ENCODE measurements around the gene WNT4. TPM values are rescaled to one million over a fixed set of nuclear protein-coding genes. Genes with fewer than 3 reads are reported as not detected.

The WNT4 gene
- total RNA-seq, 5 donors from 2014 or later (not counting 1 experiment from before 2014, with no cell fraction given): not detected

DNA sequence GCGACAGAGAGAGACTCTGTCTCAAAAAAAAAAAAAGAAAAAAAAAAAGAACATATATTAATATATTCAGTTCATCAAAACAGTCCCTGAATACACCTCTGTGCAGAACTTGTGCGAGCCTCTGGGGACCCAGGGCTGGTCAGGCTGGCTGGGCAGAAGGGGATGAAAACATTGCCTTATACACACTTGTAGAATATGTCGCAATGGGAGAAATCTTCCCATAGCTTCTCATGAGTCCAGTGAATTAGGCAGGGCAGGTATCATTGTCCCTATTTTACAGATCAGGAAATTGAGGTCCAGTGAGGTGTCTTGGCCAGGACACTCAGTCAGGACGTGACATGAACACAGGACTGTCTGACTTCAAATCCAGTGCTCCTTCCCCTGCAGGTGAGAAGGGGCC lies 12.6 kb upstream of the WNT4 start:
- no peaks in the 10 kb centered on the region for H3K36me3 Mint-ChIP-seq
- no peaks in the 10 kb centered on the region for H3K4me1 ChIP-seq (ENCODE audit: control insufficient read depth in 1 of 2, extremely low read depth in 1 of 2, insufficient read depth in 2 of 2, low read length in 2 of 2)
- DNase-seq (no peak), ATAC-seq (replicated peaks in 1 of 4) (no peak)
- no peaks in the 10 kb centered on the region for H3K9me3 Mint-ChIP-seq
- no peak overlapping the region for H3K27ac ChIP-seq (ENCODE audit: low read length)
- H3K4me3 Mint-ChIP-seq: no peak overlapping the region
- no peaks in the 10 kb centered on the region for H3K9me3 ChIP-seq
- POLR2A ChIA-PET: no interaction called here
- no peaks in the 10 kb centered on the region for H3K4me1 Mint-ChIP-seq
- WGBS (ENCODE audit: insufficient coverage): 64% methylated on average over 2 of the region's 4 CpGs
- H3K27me3 ChIP-seq (replicated peaks in 1 of 2; ENCODE audit: control insufficient read depth in 2 of 2, extremely low read depth in 1 of 2, insufficient read depth in 2 of 2, low read length in 1 of 2): peaks cover 2 to 58% of the 10 kb centered on the region in 2 experiments
- CTCF ChIA-PET: no interaction called here
- H3K36me3 ChIP-seq (ENCODE audit: control insufficient read depth in 2 of 2, extremely low read depth in 1 of 2, insufficient read depth in 1 of 2, low read length in 1 of 2): no peaks in the 10 kb centered on the region
- H3K4me3 ChIP-seq (ENCODE audit: control insufficient read depth in 1 of 2, extremely low read depth in 1 of 2, low read length in 1 of 2): no peak overlapping the region
- H3K27me3 Mint-ChIP-seq: peaks cover 17 to 28% of the 10 kb centered on the region in 2 donors
- H3K27ac Mint-ChIP-seq: no peak overlapping the region

DNA sequence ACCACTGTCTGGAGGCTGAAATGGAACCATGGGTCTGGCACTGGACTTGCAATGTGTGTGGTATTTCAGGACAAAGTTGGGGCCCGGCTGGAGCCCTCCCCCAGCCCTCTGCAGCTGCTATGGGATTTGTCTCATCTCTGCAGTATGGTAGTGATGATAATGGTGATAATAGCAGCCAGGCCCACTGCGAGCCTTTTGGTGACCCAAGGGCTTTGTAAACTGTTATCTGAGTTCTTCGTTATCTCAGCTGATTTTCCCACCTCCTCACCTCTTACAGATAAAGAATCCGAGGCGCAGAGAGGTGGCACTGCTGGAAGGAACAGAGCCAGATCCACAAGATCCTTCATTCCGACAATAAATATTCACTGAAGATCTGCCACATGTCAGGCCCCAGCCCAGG lies 11.7 kb upstream of the WNT4 start:
- Histone ChIP-seq H3K27ac (ENCODE audit: low read length) (no peak overlapping the region), H3K36me3 (ENCODE audit: control insufficient read depth in 2 of 2, extremely low read depth in 1 of 2, insufficient read depth in 1 of 2, low read length in 1 of 2) (no peaks in the 10 kb centered on the region), H3K27me3 (replicated peaks in 1 of 2; ENCODE audit: control insufficient read depth in 2 of 2, extremely low read depth in 1 of 2, insufficient read depth in 2 of 2, low read length in 1 of 2) (peaks cover 2 to 56% of the 10 kb centered on the region in 2 experiments), H3K9me3 (no peaks in the 10 kb centered on the region), H3K4me1 (ENCODE audit: control insufficient read depth in 1 of 2, extremely low read depth in 1 of 2, insufficient read depth in 2 of 2, low read length in 2 of 2) (no peaks in the 10 kb centered on the region), H3K4me3 (ENCODE audit: control insufficient read depth in 1 of 2, extremely low read depth in 1 of 2, low read length in 1 of 2) (no peak overlapping the region)
- Mint-ChIP-seq H3K27me3 (peaks cover 22 to 28% of the 10 kb centered on the region in 2 donors), H3K4me1 (no peaks in the 10 kb centered on the region), H3K9me3 (no peaks in the 10 kb centered on the region), H3K4me3 (no peak overlapping the region), H3K27ac (no peak overlapping the region), H3K36me3 (no peaks in the 10 kb centered on the region)
- ATAC-seq (replicated peaks in 1 of 4) (no peak), DNase-seq (no peak)
- 81% methylated on average over 4 of the region's 6 CpGs for WGBS (ENCODE audit: insufficient coverage)
- CTCF ChIA-PET: no interaction called here
- POLR2A ChIA-PET: no interaction called here

DNA sequence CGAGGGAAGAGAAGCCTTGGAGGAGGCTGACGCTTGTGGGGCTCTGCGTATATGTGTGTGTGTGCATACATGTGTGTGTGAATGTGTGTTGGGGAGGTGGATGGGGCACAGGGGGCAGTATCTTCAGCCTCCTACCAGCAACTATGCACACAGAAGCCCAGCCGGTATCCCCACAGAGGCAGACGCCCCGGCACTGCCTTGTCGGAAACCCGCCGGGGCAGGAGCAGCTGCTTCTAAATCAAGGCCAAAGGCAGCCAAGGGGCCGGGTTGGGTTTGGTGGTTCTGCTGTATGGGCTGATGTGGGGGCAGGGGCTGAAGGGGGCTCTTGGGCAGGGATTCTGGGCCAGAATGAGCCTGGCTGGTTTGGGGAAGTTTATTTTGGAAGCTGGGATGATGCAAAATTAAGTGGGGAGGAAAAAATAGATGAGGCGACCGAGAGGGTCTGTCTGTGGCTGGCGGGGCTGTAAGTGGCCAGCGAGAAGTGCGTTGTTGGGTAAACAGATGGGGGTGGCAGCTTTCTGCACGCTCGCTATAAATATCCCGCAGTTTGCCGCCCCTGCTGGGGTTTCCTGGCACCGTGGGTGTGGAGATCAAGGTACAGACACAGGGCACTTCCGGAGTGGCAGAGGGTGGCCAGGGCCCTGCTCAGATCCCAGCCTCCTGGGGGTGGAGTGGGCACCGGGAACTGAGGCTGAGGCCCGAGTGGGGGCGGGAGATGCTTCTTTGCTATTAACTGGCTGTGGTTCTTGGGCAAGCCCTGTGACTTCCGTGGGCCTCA lies 11.0 kb upstream of the WNT4 start:
- H3K4me1 ChIP-seq (ENCODE audit: control insufficient read depth in 1 of 2, extremely low read depth in 1 of 2, insufficient read depth in 2 of 2, low read length in 2 of 2): no peaks in the 10 kb centered on the region
- Mint-ChIP-seq H3K4me3 (no peak overlapping the region), H3K9me3 (no peaks in the 10 kb centered on the region), H3K36me3 (no peaks in the 10 kb centered on the region), H3K4me1 (no peaks in the 10 kb centered on the region), H3K27me3 (peaks cover 28 to 35% of the 10 kb centered on the region in 2 donors), H3K27ac (no peak overlapping the region)
- H3K36me3 ChIP-seq (ENCODE audit: control insufficient read depth in 2 of 2, extremely low read depth in 1 of 2, insufficient read depth in 1 of 2, low read length in 1 of 2): no peaks in the 10 kb centered on the region
- DNase-seq (no peak), ATAC-seq (replicated peaks in 1 of 4) (no peak)
- H3K4me3 ChIP-seq (ENCODE audit: control insufficient read depth in 1 of 2, extremely low read depth in 1 of 2, low read length in 1 of 2): no peak overlapping the region
- 49% methylated on average over 18 of the region's 25 CpGs for WGBS (ENCODE audit: insufficient coverage)
- no peaks in the 10 kb centered on the region for H3K9me3 ChIP-seq
- ChIA-PET CTCF (no interaction called here), POLR2A (no interaction called here)
- no peak overlapping the region for H3K27ac ChIP-seq (ENCODE audit: low read length)
- H3K27me3 ChIP-seq (replicated peaks in 1 of 2; ENCODE audit: control insufficient read depth in 2 of 2, extremely low read depth in 1 of 2, insufficient read depth in 2 of 2, low read length in 1 of 2): peaks cover 2 to 54% of the 10 kb centered on the region in 2 experiments

DNA sequence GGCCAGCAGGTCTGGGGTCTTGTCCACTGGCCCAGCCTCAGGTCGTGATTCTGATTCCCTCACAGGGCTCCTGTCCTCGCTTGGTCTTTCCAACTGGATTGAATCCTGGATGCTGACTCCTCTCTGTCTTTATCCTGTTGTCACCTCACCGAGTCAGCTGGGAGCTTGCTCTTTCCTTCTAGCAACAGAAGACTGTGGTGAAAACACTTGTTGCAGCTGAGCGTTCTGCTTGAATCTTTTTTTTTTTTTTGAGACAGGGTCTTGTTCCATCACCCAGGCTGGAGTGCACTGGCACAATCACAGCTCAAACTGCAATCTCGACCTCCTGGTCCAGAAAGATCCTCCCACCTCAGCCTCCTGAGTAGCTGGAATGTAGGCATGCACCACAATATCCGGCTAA lies 8.0 kb upstream of the WNT4 start:
- no peak for DNase-seq
- H3K4me3 Mint-ChIP-seq: no peak overlapping the region
- H3K27ac Mint-ChIP-seq: no peak overlapping the region
- Histone ChIP-seq H3K27me3 (replicated peaks in 1 of 2; ENCODE audit: control insufficient read depth in 2 of 2, extremely low read depth in 1 of 2, insufficient read depth in 2 of 2, low read length in 1 of 2) (peaks cover 2 to 57% of the 10 kb centered on the region in 2 experiments), H3K27ac (ENCODE audit: low read length) (no peak overlapping the region), H3K36me3 (ENCODE audit: control insufficient read depth in 2 of 2, extremely low read depth in 1 of 2, insufficient read depth in 1 of 2, low read length in 1 of 2) (no peaks in the 10 kb centered on the region), H3K9me3 (no peaks in the 10 kb centered on the region), H3K4me3 (ENCODE audit: control insufficient read depth in 1 of 2, extremely low read depth in 1 of 2, low read length in 1 of 2) (no peak overlapping the region), H3K4me1 (ENCODE audit: control insufficient read depth in 1 of 2, extremely low read depth in 1 of 2, insufficient read depth in 2 of 2, low read length in 2 of 2) (no peaks in the 10 kb centered on the region)
- no peaks in the 10 kb centered on the region for H3K36me3 Mint-ChIP-seq
- CTCF ChIA-PET: no interaction called here
- POLR2A ChIA-PET: no interaction called here
- ATAC-seq (replicated peaks in 1 of 4): no peak
- H3K27me3 Mint-ChIP-seq: peaks cover 46 to 55% of the 10 kb centered on the region in 2 donors
- WGBS (ENCODE audit: insufficient coverage): 63% methylated on average over 5 of the region's 6 CpGs
- no peaks in the 10 kb centered on the region for H3K4me1 Mint-ChIP-seq
- H3K9me3 Mint-ChIP-seq: no peaks in the 10 kb centered on the region

DNA sequence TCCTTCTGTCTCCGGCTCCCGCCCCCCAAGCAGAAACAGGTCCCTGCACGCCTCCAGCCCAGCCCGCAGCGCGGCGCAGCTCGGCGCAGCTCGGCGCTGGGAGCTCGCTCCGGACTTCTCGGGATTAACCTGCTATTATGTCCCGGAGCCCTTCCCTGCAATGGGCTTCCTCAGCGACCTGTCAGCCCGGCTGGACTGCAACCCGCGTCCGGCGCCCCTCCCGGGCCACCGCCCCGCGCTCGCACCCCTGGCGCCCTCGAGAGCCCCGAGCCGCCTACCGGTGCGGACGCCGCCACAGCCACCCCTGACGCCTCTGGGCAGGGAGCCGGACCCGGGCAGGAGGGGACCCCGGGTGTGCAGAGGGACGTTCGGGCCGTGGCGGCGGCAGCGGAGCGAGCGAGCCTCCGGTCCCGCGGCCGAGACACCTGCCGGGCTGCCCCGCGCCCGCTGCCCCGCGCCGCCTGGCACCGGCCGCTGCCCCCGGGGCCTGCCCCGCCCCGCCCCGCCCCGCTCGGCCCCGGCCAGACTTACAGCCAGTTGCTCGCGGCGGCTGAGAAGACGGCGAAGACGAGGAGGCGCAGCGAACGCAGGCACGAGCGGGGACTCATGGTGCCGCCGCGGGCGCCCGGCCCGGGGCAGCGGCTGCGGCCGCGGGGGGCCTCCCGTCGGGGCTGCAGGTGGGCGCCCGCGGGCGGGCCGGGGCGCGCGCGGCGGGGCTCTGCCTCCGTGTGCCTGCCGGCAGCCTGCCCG lies 407 bp downstream of the WNT4 start:
- peak overlapping the region in 2 of 3 donors; percentile 21 to 61 for H3K4me3 Mint-ChIP-seq
- Histone ChIP-seq H3K27ac (ENCODE audit: low read length) (no peak overlapping the region), H3K4me3 (ENCODE audit: control insufficient read depth in 1 of 2, extremely low read depth in 1 of 2, low read length in 1 of 2) (peak overlapping the region in 1 of 2 donors; percentile 29), H3K9me3 (no peaks in the 10 kb centered on the region), H3K4me1 (ENCODE audit: control insufficient read depth in 1 of 2, extremely low read depth in 1 of 2, insufficient read depth in 2 of 2, low read length in 2 of 2) (peaks cover 0 to 15% of the 10 kb centered on the region in 2 experiments), H3K27me3 (replicated peaks in 1 of 2; ENCODE audit: control insufficient read depth in 2 of 2, extremely low read depth in 1 of 2, insufficient read depth in 2 of 2, low read length in 1 of 2) (peaks cover 18 to 73% of the 10 kb centered on the region in 2 experiments), H3K36me3 (ENCODE audit: control insufficient read depth in 2 of 2, extremely low read depth in 1 of 2, insufficient read depth in 1 of 2, low read length in 1 of 2) (no peaks in the 10 kb centered on the region)
- CTCF ChIA-PET: no interaction called here
- peak; percentile 28 to 41 (median 37) for ATAC-seq (replicated peaks in 1 of 4)
- H3K36me3 Mint-ChIP-seq: no peaks in the 10 kb centered on the region
- POLR2A ChIA-PET: no interaction called here
- no peak overlapping the region for H3K27ac Mint-ChIP-seq
- 1% methylated on average over 90 of the region's 102 CpGs for WGBS (ENCODE audit: insufficient coverage)
- H3K4me1 Mint-ChIP-seq: peaks cover 8 to 11% (median 9%) of the 10 kb centered on the region in 3 donors
- H3K27me3 Mint-ChIP-seq: peaks cover 42 to 57% of the 10 kb centered on the region in 2 donors
- DNase-seq: peak in 1 of 35 experiments; percentile 24
- H3K9me3 Mint-ChIP-seq: no peaks in the 10 kb centered on the region

DNA sequence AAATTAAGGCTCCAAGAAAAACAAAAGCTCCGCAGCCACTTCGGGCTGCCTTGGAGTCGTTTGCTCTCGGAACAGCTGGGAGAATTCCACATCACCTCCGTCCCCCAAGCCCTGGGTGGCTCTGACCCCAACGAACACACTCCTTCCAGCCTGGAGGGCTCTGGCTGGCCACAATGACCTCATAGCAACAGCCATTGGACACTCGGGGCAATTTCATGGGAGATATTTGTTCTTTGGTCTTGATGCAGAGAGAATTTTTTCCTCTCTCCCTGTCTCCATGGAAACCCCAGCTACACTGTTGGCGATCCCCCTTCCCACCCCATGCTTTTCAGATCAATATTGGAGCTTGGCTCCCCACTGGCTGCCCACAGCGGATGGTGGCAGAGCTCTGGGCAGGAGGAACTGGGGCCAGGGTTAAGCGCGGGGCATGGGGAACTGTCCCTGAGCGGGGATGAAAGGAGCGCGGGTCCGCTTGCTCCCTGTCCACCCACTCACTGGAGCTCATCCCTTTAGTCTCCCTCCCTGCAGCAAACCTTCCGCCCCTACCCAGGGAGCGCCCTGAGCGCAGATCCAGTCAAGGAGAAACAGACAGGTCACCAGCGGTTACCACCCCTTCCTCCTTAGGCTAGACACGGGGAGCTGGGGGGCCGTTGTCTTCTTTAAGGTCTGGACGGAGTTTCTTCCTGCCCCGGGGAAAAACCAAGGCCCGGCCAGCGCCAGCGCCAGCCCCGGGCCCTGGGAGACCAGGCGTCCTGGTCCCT lies 1.2 kb downstream of the WNT4 start:
- no peaks in the 10 kb centered on the region for H3K9me3 Mint-ChIP-seq
- peak overlapping the region; percentile 36 to 61 (median 50) for H3K4me3 Mint-ChIP-seq
- no peak for DNase-seq
- ChIA-PET POLR2A (no interaction called here), CTCF (no interaction called here)
- no peaks in the 10 kb centered on the region for H3K36me3 ChIP-seq (ENCODE audit: control insufficient read depth in 2 of 2, extremely low read depth in 1 of 2, insufficient read depth in 1 of 2, low read length in 1 of 2)
- H3K27me3 ChIP-seq (replicated peaks in 1 of 2; ENCODE audit: control insufficient read depth in 2 of 2, extremely low read depth in 1 of 2, insufficient read depth in 2 of 2, low read length in 1 of 2): peaks cover 18 to 68% of the 10 kb centered on the region in 2 experiments
- no peak overlapping the region for H3K27ac Mint-ChIP-seq
- H3K36me3 Mint-ChIP-seq: no peaks in the 10 kb centered on the region
- no peak overlapping the region for H3K27ac ChIP-seq (ENCODE audit: low read length)
- H3K4me1 Mint-ChIP-seq: peaks cover 8 to 11% (median 9%) of the 10 kb centered on the region in 3 donors
- 16% methylated on average over 17 of the region's 28 CpGs for whole genome bisulfite sequencing (ENCODE audit: insufficient coverage)
- H3K9me3 ChIP-seq: no peaks in the 10 kb centered on the region
- H3K4me1 ChIP-seq (ENCODE audit: control insufficient read depth in 1 of 2, extremely low read depth in 1 of 2, insufficient read depth in 2 of 2, low read length in 2 of 2): peaks cover 0 to 15% of the 10 kb centered on the region in 2 experiments
- peak overlapping the region in 1 of 2 donors; percentile 29 for H3K4me3 ChIP-seq (ENCODE audit: control insufficient read depth in 1 of 2, extremely low read depth in 1 of 2, low read length in 1 of 2)
- no peak for ATAC-seq (replicated peaks in 1 of 4)
- H3K27me3 Mint-ChIP-seq: peaks cover 38 to 52% of the 10 kb centered on the region in 2 donors

All from T-cell (primary cell).